ENCODE results near the gene THY1. TPM values are rescaled to one million over a fixed set of nuclear protein-coding genes. Genes with fewer than 3 reads are reported as not detected.

THY1 gene
- total RNA-seq, 4 donors from 2014 or later = 2.1 to 28.1 (median 9.4) TPM

DNA sequence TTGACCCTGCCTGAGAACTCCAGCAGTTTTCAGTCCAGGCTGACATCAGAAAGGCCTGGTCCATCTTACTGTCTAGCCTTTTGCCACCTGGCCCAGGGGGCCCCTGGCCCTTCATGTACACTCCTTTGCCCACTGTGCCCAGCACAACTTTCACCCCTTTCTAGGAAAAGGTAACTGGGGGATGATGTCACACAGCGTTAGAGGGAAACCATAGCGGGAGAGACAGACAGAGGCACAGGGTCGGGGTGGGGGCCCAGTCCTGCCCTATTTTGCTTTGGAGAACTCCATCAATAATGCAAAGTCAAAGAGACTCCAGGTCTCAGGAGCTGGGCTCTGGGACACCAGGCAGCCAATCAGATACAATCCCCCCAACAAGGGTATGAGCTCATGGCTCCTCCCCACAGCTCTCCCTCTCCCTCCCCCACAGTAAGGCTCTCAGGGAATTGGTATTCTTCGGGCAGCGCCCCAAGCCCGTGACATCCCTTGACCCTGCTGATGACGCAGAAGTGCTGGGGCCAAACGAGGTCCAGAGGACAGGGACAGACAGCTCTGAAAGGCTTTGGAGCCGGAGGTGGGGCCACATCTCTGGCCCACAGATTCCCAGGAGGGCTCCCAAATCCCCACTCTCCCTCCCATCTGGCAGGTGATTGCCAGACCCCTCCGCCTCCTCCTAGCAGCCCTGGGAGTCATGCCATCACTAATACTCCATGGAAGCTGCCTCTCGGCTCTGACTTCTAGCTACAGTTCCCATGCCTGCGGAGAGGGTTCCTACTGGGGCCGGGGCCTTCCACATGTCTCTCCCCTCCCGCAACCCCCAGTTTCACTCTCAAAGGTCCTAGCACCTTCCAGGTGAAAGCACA, 47.4 kb downstream of the THY1 start:
- peak overlapping the region; percentile 20 to 70 (median 43) for H3K27ac ChIP-seq
- H3K36me3 ChIP-seq = no peaks in the 10 kb centered on the region
- peak in 1 of 3 donors; percentile 52 for DNase-seq
- no peaks in the 10 kb centered on the region for H3K27me3 ChIP-seq
- H3K9me3 ChIP-seq = no peaks in the 10 kb centered on the region
- H3K4me3 ChIP-seq = no peak overlapping the region
- H3K4me1 ChIP-seq = peaks cover 0 to 32% (median 3%) of the 10 kb centered on the region in 4 donors
- no peak for TF ChIP-seq POLR2A (IDR thresholded peaks at IDR 0.05)
- TF ChIP-seq, protein P1, sequence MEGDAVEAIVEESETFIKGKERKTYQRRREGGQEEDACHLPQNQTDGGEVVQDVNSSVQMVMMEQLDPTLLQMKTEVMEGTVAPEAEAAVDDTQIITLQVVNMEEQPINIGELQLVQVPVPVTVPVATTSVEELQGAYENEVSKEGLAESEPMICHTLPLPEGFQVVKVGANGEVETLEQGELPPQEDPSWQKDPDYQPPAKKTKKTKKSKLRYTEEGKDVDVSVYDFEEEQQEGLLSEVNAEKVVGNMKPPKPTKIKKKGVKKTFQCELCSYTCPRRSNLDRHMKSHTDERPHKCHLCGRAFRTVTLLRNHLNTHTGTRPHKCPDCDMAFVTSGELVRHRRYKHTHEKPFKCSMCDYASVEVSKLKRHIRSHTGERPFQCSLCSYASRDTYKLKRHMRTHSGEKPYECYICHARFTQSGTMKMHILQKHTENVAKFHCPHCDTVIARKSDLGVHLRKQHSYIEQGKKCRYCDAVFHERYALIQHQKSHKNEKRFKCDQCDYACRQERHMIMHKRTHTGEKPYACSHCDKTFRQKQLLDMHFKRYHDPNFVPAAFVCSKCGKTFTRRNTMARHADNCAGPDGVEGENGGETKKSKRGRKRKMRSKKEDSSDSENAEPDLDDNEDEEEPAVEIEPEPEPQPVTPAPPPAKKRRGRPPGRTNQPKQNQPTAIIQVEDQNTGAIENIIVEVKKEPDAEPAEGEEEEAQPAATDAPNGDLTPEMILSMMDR (IDR thresholded peaks at IDR 0.05) = no peak

DNA sequence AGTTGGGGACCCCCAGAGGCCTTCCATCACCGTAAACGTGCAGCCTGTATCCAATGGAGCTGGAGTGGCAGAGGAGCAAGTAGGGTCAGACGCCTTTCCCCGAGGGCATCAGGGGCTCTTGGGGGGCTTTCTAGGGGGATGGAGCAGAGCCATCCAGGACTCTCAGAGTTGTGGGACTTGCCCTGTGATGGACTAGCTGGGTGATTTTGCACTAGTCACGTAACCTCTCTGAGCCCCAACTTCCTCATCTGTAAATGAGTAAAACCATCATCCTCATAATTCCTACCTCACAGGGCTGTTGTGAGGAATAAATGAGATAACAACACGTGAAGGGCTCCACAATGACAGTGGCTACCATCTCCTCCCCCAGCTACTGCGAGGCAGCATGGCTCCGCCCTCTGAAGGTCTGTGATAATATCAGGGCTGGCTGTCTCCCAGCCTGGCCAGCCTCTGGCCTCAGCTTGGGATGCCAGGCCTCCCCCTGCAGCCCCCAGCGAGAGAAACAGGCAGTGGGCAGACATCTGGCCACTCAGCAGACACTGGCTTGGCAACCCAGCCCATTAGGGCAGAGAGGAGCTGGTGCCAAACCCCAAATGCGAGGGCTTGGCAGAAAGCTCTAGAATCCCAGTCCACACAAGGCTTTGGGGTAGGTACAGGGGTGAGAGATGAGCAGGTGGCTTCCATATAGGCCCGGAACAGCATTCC, 48.2 kb downstream of the THY1 start:
- H3K36me3 ChIP-seq = no peaks in the 10 kb centered on the region
- H3K27me3 ChIP-seq = no peaks in the 10 kb centered on the region
- H3K27ac ChIP-seq = peak overlapping the region in 3 of 4 donors; percentile 27 to 70 (median 59)
- H3K4me1 ChIP-seq = peaks cover 0 to 37% (median 8%) of the 10 kb centered on the region in 4 donors
- no peak overlapping the region for H3K4me3 ChIP-seq
- no peaks in the 10 kb centered on the region for H3K9me3 ChIP-seq
- no peak for DNase-seq
- TF ChIP-seq, protein P1 (IDR thresholded peaks at IDR 0.05) = no peak
- no peak for TF ChIP-seq POLR2A (IDR thresholded peaks at IDR 0.05)

DNA sequence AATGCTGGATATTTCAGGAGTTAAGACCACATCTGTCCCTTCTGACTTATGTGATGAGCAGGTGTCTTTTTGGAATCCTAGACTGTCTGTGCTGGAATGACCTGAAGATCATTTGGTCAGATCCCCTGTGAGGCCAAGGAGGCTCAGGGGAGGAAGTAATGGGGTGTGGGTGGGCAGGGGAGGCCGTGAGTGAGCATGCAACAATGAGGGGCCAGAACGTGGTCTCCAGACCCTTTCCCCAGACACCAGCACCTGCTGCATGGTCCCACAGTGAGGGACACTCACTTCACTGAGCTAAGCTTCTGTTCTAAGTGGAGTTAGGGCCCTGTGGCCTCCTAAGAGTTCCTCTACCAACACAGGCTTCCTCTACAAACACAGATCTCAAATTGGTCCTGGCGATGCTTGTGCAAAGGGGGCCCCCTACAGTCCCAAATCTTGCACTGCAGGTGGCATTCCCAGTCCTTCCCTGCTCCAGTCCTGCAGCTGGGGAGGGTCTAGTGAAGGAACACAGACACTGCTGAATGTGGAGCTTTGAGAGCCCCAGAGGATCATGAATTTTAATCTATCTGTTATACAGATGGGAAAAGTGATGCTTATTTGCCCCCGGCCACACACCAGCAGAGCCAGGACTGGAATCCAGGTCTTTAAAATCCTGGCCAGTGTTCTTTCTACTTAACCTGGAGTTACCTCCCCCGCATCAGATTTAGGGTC, 48.9 kb downstream of the THY1 start:
- DNase-seq = peak in 2 of 3 donors; percentile 83 to 85
- Histone ChIP-seq H3K4me1 (peaks cover 0 to 44% (median 8%) of the 10 kb centered on the region in 4 donors), H3K36me3 (no peaks in the 10 kb centered on the region), H3K4me3 (no peak overlapping the region), H3K27me3 (no peaks in the 10 kb centered on the region), H3K9me3 (no peaks in the 10 kb centered on the region), H3K27ac (peak overlapping the region in 1 of 4 donors; percentile 70)
- TF ChIP-seq, protein P1 (IDR thresholded peaks at IDR 0.05) = peak in 5 of 6 experiments; percentile 44 to 95 (median 94)
- no peak for TF ChIP-seq POLR2A (IDR thresholded peaks at IDR 0.05)

DNA sequence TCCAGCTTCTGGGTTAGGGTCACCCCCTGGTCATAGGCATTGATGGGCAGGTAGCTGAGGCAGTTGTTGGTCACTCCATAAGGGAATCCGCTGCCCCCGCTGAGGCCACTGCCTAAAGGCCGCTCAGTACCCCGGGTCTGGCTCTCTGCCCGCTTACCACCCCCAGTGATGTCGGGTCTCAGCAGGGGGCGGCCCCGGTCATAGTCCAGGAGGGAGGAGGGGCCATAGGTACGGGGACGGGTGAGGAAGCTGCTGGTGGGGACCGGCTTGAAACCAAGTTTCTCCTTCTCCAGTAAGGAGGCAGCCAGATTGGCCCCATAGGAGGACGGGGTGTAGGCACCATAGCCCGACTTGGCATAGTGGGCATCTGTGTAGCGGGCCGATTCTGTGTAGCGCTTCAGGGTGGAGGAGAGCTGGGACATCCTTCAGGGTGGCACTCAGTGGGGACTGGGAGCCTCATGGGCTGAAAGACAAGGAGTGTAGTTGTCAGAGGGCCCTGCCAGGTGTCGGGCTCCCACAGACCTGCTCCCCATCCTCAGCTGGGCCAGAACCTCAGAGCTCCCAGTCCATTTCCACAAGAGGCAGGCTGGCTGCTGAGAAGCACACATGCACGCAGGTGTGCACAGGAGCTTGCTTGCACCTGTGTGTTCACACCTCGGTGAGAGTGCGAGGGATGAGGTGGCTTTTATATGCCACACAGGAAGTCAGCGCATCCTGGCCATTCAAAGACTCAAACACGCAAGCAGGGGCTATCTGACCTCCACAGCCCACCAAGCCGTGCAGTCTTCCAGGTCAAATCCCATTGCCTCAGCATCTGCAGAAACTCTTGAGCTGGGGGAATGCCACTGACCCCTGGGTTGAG, 49.7 kb downstream of the THY1 start:
- H3K4me1 ChIP-seq = peaks cover 0 to 51% (median 8%) of the 10 kb centered on the region in 4 donors
- no peaks in the 10 kb centered on the region for H3K9me3 ChIP-seq
- TF ChIP-seq, protein P1 (IDR thresholded peaks at IDR 0.05) = no peak
- TF ChIP-seq POLR2A (IDR thresholded peaks at IDR 0.05) = no peak
- no peak overlapping the region for H3K4me3 ChIP-seq
- no peak overlapping the region for H3K27ac ChIP-seq
- H3K36me3 ChIP-seq = no peaks in the 10 kb centered on the region
- DNase-seq = no peak
- no peaks in the 10 kb centered on the region for H3K27me3 ChIP-seq

Data from Peyer's patch (tissue), 4 donors.